ENCODE measurements around the gene RABGAP1L. TPM values are rescaled to one million over a fixed set of nuclear protein-coding genes. Genes with fewer than 3 reads are reported as not detected.
"Not testable (repeated sequence)": the region's sequence is repeated elsewhere in the genome, so short reads cannot be mapped to it uniquely, and the experiment has no call there.

The RABGAP1L gene
- total RNA-seq, 1 donor from 2014 or later, result 28.0 TPM

DNA sequence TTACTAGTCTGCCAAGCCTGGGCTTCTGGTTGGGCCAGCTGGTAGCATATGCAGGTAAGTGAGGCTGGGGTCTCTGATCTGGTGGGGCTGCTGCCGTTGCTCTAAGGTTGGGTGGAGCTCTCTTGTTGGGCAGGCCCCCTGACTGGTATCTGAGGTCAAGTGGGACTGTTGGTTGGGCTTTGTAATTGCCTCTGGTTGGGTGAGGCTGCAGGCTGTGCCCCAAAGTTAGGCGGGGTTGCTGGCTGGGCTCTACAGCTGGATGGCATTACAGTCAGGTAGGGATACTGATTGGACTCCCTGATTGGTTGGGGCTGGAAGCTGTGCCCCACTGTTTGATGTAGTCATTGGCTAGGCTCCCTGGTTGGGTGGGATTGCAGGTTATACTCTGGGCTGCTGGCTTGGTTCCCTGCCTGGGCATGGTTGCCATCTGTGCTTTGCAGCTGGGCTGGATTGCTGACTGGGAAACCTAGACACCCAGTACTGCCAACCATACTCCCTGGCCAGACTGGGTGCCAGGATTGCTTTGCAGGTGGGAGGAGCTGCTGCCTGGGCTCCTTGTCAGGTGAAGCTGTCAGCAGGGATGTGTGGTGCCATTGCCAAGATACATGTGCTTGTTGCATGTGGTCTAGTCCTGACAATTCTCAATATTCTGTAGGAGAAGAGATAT lies 130.5 kb downstream of the RABGAP1L start:
- DNase-seq (ENCODE audit: low read depth, low spot score), result no peak

DNA sequence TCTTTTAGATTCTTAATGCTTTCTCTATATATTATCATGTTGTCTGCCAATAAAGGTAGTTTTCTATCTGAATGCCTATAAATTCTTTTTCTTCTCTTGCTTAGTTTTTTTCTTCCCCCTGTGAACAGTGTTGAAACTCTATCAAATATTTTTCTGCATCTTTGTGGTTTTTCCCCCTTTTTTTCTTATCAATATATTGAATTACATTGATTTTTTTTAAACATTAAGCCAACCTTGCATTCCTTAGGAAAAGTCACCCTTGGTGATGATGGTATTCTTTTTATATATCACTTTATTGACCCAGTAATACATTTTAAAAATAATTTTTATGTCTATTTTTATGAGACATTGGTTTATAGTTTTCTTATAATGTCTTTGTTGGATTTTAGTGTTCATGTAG lies 131.7 kb downstream of the RABGAP1L start:
- no peak for DNase-seq (ENCODE audit: low read depth, low spot score)

DNA sequence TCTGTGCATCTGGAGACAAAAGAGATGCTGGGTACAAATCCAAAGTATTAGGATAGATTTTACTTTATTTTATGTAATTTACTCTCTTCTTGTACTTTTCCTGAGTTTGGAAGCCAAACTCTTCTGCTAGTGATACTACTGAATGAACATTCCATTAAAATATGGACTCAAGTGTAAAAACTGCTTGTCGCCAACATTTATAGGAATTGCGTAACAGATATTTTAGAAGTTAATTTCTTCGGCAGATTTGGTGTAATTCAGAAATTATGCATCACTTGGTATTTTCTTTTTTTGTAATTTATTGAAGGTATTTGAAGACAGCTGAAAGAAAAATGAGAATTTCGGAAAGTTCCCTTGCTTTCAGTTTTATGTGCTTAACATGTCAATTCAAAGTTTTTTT lies 137.0 kb downstream of the RABGAP1L start:
- DNase-seq (ENCODE audit: low read depth, low spot score), result no peak

DNA sequence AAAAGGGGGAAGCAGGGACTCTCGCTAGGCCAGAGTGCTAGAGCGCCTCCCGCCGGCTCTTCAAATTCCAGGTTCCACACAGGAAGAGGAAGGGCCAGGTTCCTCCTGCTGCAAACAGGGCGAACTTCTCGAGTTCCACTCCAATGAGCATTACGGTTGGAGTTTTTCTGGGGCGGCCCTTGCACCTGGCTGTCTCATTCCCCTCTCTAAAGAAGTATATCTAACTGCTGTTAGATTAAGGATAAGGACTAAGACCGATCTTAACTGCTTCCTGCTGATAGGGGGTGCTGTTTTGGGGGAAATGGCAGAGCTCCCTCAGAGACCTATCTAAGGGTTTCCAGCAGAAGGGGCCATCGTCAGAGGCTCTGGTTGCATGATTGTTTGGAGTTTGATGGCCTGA lies 138.0 kb downstream of the RABGAP1L start:
- DNase-seq (ENCODE audit: low read depth, low spot score), result no peak

DNA sequence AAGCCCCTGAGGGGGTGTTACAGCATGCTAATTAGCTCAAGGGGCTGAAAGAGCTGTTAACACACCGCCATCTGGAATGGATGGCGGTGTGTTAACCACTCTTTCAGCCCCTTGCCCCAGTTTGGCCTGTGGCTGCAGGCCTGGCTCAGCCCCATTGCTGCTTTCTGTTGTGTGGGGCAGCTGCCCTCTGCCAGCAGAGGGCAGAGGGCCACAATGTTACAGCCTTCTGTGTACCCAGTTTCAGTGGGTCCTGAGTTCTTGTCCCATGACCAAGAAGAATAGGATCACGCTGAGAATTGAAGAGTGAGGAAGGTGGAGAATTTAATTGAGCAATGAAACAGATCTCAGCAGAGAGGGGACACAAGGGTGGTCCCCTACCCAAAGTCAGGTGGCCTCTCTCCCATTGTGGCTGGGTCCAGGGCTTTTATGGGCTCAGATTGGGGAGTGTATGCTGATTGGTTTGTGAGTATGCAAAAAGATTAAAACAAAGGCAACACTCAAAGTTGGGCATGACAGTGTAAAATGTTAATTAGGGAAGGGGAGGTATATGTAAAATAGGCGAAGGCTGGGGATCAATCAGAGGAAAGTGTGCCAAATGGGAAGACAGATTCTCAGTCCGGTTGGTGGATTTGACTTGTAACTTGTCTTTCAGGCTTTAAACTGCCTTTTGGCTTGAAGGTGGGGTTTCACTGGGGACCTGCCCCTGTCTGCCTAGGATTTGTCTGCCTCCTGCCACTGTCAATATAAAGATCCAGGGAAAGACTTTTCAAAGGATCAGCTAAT lies 142.2 kb downstream of the RABGAP1L start:
- DNase-seq (ENCODE audit: low read depth, low spot score), result no peak

DNA sequence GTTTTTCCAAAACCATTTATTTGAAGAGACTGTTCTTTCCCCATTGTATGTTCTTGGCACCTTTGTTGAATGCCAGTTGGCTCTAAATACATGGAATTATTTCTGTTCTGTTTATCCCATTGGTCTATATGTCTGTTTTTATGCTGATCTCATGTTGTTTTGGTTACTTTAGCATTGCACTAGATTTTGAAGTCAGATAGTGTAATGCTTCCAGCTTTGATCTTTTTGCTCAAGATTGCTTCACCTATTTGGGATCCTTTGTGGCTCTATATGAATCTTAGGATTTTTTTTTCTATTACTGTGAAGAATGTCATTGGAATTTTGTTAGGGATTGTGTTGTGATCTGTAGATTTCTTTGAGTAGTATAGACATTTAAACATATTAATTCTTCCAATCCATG lies 149.3 kb downstream of the RABGAP1L start:
- no peak for DNase-seq (ENCODE audit: low read depth, low spot score)

DNA sequence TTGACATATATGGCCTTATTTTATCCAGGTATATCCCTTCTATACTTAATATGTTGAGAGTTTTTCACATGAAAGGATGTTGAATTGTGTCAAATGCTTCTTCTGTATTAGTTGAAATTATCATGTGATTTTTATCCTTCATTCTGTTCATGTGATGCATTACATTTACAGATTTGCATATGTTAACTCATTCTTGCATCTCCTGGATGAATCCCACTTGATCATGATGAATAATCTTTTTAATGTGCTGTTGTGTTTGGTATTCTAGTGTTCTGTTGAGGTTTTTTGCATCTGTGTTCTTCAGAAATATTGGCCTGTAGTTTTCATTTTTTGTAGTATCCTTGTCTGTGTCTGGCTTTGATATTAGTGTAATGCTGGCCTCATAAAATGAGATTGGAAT lies 150.2 kb downstream of the RABGAP1L start:
- DNase-seq (ENCODE audit: low read depth, low spot score), result no peak

DNA sequence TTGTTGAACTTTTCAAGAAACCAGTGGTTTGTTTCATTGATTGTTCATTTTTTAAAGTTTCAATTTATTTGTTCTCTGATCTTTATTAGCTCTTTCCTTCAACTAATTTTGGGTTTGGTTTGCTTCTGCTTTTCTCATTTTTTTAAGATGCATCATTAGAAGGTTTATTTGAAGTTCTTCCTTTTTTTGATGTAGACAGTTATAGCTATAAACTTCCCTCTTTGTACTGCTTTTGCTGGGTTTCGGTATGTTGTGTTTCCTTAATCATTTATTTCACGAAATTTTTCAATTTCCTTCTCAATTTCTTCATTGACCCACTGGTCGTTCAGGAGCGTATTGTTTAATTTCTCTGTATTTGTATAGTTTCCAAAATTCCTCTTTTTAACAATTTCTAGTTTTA lies 155.1 kb downstream of the RABGAP1L start:
- no peak for DNase-seq (ENCODE audit: low read depth, low spot score)

DNA sequence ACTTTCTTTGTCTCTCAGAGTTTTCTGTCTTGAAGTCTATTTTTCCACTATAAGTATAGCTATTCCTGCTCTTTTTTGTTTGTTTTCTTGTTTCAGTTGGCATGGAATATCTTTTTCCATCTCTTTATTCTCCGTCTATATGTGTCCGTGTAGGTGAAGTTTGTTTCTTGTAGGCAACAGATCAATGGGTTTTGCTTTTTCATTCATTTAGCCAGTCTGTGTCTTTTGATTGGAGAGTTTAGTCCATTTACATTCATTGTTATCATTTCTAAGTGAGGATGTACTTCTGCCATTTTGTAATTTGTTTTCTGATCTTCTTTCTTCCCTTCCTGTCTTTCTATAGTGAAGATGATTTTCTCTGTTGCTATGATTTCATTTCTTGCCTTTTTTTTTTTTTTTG lies 155.9 kb downstream of the RABGAP1L start:
- no peak for DNase-seq (ENCODE audit: low read depth, low spot score)

DNA sequence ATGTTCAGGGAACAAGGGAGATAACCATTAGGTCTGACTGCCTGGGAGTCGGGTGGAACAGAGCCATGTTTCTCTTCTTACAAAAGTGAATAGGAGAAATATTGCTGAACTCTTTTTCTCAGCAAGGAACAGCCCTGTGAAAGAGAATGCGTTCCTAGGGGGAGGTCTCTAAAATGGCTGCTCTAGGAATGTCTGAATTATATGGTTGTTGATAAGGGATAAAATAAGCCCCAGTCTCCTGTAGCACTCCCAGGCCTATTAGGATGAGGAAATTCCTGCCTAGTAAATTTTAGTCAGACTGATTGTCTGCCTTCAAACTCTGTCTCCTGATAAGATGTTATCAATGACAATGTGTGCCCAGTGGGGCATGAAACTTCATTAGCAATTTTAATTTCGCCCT lies 161.6 kb downstream of the RABGAP1L start:
- DNase-seq (ENCODE audit: low read depth, low spot score), result not testable (repeated sequence)

DNA sequence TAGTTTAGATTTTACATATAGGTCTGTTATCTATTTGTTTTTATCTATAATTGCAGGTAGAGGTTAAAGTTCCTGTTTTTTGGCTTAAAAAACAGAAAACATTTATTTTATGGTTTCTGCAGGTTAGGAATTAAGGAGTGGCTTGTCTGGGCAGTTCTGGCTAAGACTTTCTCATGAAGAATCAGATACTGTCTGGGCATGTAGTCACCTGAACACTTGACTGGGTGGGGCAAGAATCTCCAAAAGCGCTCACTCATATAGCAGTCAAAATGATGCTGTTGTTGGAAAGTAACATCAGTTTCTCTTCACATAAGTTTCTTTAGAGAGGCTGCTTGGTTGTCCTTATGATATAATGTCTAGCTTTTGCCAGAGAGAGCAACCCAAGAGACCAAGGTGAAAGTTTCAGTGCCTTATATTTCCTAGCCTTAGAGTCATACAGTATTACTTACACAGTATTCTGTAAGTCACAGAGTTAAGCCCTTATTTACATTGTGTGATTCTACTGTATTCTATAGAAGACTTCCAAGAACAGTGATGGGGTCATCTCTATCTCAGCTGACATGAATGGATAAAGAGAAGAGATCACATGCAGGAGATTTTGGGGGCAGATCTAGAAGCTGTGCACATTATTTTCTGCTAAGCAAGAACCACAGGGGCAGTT lies 163.0 kb downstream of the RABGAP1L start:
- no peak for DNase-seq (ENCODE audit: low read depth, low spot score)

DNA sequence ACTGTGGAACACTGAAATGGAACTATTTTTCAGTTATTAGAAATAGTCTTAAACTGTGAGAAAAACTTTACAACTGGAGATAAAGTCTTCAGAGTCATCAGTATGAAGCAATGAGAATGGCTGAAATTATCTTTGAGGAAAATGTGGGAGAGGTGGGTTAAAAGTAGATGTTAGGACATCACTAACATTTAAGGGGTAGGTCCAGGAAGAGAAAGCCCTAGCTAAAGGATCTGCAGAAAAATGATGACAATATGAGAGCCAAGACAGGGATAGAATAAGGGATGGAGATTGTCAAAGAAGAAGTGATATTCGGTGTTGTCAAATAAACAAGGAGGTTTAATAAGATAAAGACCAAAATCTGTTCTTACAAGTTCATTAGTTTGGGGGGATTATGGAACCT lies 165.2 kb downstream of the RABGAP1L start:
- DNase-seq (ENCODE audit: low read depth, low spot score), result no peak

DNA sequence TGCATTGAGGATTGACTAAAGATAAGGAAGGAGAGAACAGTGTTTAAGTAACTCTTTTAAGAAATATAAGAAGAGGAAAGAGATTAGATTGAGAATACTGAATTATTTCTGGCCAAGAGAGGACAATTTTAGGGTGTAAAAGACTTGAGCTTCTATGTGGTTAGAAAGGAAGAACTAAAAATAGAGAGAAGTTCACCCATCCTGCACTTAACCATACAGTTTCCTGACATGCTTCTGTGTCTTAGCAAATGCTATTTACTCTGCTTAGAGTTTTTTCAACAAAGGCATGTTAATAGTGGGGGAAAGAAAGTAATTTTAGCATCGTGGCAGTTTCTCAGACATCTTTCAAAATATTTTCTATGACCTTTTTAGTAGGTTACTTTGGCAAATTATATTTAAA lies 165.6 kb downstream of the RABGAP1L start:
- DNase-seq (ENCODE audit: low read depth, low spot score), result no peak

DNA sequence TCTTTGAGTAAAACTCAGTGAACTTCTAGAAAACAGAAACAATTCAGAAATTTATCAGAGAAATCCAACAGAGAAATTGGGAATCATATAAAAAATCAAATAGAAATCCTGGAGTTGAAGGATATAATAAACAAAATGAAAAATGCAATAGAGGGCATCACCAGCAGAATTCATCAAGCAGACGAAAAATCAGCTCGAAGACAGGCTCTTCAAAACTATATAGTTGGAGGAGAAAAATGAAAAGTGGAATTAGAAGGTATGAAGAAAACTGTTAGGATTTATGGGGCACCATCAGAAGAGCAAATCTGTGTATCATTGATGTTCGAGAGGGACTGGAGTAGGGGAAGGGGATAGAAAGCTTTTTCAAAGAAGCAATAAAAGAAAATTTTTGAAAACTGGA lies 167.0 kb downstream of the RABGAP1L start:
- DNase-seq (ENCODE audit: low read depth, low spot score), result no peak

DNA sequence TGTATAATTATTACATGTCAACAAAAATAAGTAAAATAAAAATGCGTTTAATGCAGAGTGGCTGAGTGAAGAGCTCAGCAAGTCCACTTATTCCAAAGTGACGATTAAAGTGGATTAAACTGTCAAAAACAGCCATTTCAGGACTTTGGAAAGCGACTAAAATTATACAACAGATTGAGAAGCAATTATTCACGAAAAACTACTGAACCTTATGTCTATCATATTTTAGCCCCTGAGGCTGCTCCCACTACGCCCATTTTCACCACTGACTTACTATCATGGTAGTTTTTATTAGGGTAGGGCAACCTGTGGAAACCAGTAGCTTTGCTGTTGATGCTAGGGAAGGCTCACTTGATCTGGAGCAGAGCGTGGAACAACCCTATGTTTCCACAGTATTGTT lies 174.1 kb downstream of the RABGAP1L start:
- DNase-seq (ENCODE audit: low read depth, low spot score), result no peak

DNA sequence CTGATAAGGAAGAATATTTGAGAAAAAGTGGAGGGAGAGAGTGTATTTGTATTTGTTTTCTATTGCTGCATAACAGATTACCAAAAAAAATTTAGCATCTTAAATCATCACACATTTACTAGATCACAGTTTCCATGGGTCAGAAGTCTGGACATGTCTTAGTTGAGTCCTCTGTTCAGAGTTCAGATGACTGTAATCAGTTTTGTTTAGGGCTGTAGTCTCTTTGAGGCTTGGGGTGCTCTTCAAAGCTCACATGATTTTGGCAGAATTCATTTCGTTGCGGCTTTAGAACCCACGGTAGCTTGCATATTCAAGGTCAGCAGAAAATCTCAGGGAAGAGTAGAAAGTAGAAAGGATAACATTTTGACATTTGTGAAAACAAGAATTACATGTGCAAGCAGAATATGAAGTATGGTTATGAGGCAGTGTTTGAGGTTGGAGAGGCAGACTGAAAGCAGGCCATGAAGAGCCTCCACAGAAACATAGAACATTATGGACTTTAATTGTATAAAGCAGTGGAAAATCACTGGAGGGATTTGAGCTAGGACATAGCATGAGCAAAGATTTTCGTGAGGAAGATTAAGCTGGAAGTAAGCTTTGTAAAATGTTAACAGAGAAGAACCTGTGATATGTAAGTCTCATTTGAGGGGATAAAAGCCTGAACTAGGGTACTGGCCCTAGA lies 177.8 kb downstream of the RABGAP1L start:
- no peak for DNase-seq (ENCODE audit: low read depth, low spot score)

DNA sequence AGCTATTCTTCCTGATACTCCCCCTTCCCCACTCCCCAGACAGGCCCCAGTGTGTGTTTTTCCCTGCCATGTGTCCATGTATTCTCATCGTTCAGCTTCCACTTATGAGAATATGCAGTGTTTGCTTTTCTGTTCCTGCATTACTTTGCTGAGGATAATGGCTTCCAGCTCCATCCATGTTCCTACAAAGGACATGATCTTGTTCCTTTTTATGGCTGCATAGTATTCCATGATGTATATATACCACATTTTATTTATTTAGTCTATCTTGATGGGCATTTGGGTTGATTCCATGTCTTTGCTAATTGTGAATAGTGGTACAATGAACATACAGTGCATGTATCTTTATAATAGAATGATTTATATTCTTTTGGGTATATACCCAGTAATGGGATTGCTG lies 181.1 kb downstream of the RABGAP1L start:
- not testable (repeated sequence) for DNase-seq (ENCODE audit: low read depth, low spot score)

DNA sequence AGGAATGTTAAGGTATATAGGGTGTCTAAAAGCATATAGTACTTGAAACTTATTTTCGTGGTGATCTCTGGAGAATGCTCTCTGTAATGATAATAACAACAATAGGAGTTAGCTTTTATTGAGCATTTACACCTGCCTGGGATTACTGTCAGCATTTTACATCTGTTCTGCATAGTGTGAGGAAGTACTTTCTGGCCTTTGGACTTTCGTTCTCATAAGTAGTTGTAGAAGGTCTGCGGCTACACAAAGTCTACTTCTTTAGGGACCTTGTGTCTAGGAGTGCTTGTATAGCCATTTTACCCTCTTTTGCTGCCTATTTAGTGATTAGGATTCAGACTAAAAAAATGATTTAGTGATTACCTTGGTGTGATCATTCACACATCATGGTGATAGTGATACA lies 184.8 kb downstream of the RABGAP1L start:
- DNase-seq (ENCODE audit: low read depth, low spot score), result no peak

DNA sequence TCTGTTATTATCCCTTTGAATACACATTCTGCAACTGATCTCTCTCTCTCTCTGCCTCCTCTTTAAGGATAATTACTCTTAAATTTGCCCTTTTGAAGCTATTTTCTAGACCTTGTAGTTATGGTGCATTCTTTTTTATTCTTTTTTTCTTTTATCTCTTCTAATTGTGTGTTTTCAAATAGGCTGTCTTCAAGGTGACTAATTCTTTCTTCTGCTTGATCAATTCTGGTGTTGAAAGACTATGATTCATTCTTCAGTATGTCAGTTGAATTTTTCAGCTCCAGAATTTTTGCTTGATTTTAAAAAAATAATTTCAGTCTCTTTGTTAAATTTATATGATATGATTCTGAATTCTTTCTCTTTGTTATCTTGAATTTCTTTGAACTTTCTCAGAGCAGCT lies 192.8 kb downstream of the RABGAP1L start:
- no peak for DNase-seq (ENCODE audit: low read depth, low spot score)

DNA sequence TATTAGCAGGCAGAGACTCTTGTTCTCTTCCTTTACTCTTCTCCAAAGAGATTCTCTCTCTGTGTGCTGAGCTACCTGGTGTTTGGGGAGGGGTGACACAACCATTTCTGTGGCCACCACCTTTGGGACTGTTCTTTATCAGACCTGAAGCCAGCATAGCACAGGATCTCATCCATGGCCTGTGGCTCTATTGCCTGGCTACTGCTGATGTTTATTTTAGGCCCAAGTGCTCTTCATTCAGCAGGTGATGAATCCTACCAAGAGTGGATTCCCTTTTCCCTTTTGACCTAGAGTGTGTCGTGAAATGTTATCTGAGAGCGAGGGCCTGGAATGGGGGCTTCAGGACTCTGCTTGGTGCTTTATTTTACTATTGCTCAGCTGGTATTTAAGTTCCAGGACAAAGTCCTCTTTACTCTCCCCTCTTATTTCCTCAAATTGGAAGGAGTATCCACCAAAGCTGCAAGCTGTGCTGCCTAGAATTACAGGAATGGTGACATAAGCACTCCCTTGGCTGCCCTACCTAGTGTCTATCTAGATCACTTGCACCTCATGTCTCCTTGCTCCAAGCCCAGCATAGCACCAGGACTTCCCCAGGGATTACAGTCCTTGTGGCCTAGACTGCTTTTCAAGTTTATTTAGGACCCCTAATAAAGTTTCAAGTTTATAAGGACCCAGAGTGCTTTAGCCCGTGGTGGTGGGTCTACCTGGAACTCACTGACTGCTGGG lies 193.7 kb downstream of the RABGAP1L start:
- DNase-seq (ENCODE audit: low read depth, low spot score), result no peak

DNA sequence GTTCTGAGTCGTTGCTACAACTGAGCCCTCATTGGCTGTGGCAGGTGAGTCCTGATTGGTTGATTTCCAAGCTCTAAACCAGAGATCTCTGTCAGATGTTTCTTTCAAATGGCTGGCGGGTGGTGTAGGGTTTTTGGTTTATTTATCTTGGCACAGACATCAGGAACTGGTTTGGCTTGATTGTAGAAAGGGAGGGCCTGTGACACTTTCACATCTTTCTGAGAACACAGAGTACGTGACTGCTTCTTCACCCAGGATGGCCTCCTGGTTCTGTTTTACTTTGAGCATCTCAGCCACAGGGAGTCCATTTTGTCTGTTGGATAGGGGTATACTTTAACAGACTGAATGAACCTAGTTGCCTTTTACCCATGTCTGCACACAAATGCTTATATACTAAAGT lies 199.0 kb downstream of the RABGAP1L start:
- DNase-seq (ENCODE audit: low read depth, low spot score), result no peak
